CD4-positive, CD25-positive, alpha-beta regulatory T cell (primary cell): Measurements from ENCODE around the gene ABCB4. TPM values are rescaled to one million over a fixed set of nuclear protein-coding genes. Genes with fewer than 3 reads are reported as not detected.

Experiments
- ATAC-seq, 2 donors: fragments of 150-1000 bp; cut with Tn5 transposase; one replicate each; pipeline ENCODE4 v1.10.0; 2021; ENCODE audit warnings: low read depth in 2 of 2, moderate number of reproducible peaks in 2 of 2, moderate library complexity in 1 of 2
- DNase-seq, 3 donors: peaks; one replicate each; pipeline versions ENCODE4 v3.0.0 to v3.0.0-alpha.2; 2012 to 2022; ENCODE audit warnings: mixed read lengths in 1 of 3
- H3K27ac ChIP-seq: one replicate; pipeline ENCODE4 v1.7.0; 2013; ENCODE audit warnings: mild to moderate bottlenecking, low read length; ENCODE audit not compliant: insufficient read depth, poor library complexity, severe bottlenecking
- H3K27me3 ChIP-seq: one replicate; pipeline ENCODE4 v1.7.0; 2013; ENCODE audit warnings: low read length; ENCODE audit not compliant: control insufficient read depth, insufficient read depth
- H3K36me3 ChIP-seq: one replicate; pipeline ENCODE4 v1.7.0; 2013; ENCODE audit warnings: mild to moderate bottlenecking, low read length, moderate library complexity; ENCODE audit not compliant: control insufficient read depth, insufficient read depth
- H3K4me1 ChIP-seq: 2 replicates; pipeline ENCODE4 v1.7.0; 2013; ENCODE audit warnings: mild to moderate bottlenecking, low read length; ENCODE audit not compliant: insufficient read depth, control insufficient read depth, poor library complexity, severe bottlenecking
- H3K4me3 ChIP-seq: one replicate; pipeline ENCODE4 v1.7.0; 2013; ENCODE audit warnings: low read depth, mild to moderate bottlenecking, low read length, moderate library complexity
- H3K9me3 ChIP-seq, 2 experiments: 1 replicate in 1 of 2; 2 replicates in 1 of 2; pipeline ENCODE4 v1.7.0; 2013; ENCODE audit warnings: low read length in 2 of 2, mild to moderate bottlenecking in 1 of 2, moderate library complexity in 1 of 2; ENCODE audit not compliant: control insufficient read depth in 2 of 2
- H3K27ac Mint-ChIP-seq, 3 donors: one replicate each; pipeline ENCODE4 v1.8.0; 2020 to 2022; ENCODE audit warnings: mild to moderate bottlenecking in 3 of 3, mixed read lengths in 3 of 3, moderate library complexity in 2 of 3
- H3K27me3 Mint-ChIP-seq: one replicate; pipeline ENCODE4 v1.8.0; 2022; ENCODE audit warnings: mild to moderate bottlenecking, mixed read lengths
- H3K36me3 Mint-ChIP-seq: one replicate; pipeline ENCODE4 v1.8.0; 2020; ENCODE audit warnings: mixed read lengths
- H3K4me1 Mint-ChIP-seq, 4 donors: one replicate each; pipeline ENCODE4 v1.8.0; 2020 to 2022; ENCODE audit warnings: mixed read lengths in 4 of 4, mild to moderate bottlenecking in 1 of 4
- H3K4me3 Mint-ChIP-seq, 4 donors: one replicate each; pipeline ENCODE4 v1.8.0; 2020 to 2022; ENCODE audit warnings: mild to moderate bottlenecking in 4 of 4, mixed read lengths in 4 of 4, moderate library complexity in 3 of 4
- H3K9me3 Mint-ChIP-seq, 7 donors: one replicate each; pipeline ENCODE4 v1.8.0; 2020 to 2022; ENCODE audit warnings: mixed read lengths in 7 of 7, mild to moderate bottlenecking in 3 of 7, moderate library complexity in 2 of 7
- polyA plus RNA-seq, 4 donors: library from polyadenylated mRNA; unstranded; fragments of 300-500 nt; fragmentation: Illumina TruSeq; gene quantifications; one replicate each; pipeline ENCODE4 v1.2.3, GENCODE V29; 2021
- total RNA-seq: library from RNA; stranded (reverse); gene quantifications from one replicate; pipeline ENCODE4 v1.2.3, GENCODE V29; 2022

Gene ABCB4
- total RNA-seq: not detected
- polyA plus RNA-seq: not detected

GRCh38 chr7:87475359-87476178, at the start of gene ABCB4:
TSS of gene ABCB4 (minus strand) at chr7:87475680. CDS start at chr7:87475465, 215 bp downstream.
- Mint-ChIP-seq H3K27me3 (peaks cover 38% of the 10 kb centered on the region), H3K27ac (no peak within 1 kb of the TSS), H3K9me3 (peaks cover 0 to 5% (median 0%) of the 10 kb centered on the region in 7 donors), H3K36me3 (no peaks in the 10 kb centered on the region), H3K4me1 (peaks cover 0 to 5% (median 0%) of the 10 kb centered on the region in 4 donors), H3K4me3 (peak within 1 kb of the TSS in 2 of 4 donors; percentile 13 to 22)
- no peak for ATAC-seq
- Histone ChIP-seq H3K4me3 (no peak within 1 kb of the TSS), H3K36me3 (no peaks in the 10 kb centered on the region), H3K27ac (no peak within 1 kb of the TSS), H3K4me1 (no peaks in the 10 kb centered on the region), H3K9me3 (no peaks in the 10 kb centered on the region), H3K27me3 (peaks cover 23% of the 10 kb centered on the region)
- DNase-seq: no peak

GRCh38 chr7:87518735-87519134, 43.3 kb upstream of the ABCB4 start:
- no peak overlapping the region for H3K4me3 ChIP-seq
- DNase-seq (no peak), ATAC-seq (no peak)
- peaks cover 0 to 1% (median 0%) of the 10 kb centered on the region in 7 donors for H3K9me3 Mint-ChIP-seq
- no peaks in the 10 kb centered on the region for H3K9me3 ChIP-seq
- H3K4me3 Mint-ChIP-seq: no peak overlapping the region
- no peaks in the 10 kb centered on the region for H3K4me1 Mint-ChIP-seq
- no peak overlapping the region for H3K27ac Mint-ChIP-seq
- no peak overlapping the region for H3K27ac ChIP-seq
- no peaks in the 10 kb centered on the region for H3K4me1 ChIP-seq
- H3K27me3 Mint-ChIP-seq: no peaks in the 10 kb centered on the region
- H3K36me3 ChIP-seq: no peaks in the 10 kb centered on the region
- H3K36me3 Mint-ChIP-seq: no peaks in the 10 kb centered on the region
- H3K27me3 ChIP-seq: no peaks in the 10 kb centered on the region

- no peak for ATAC-seq
- Histone ChIP-seq H3K27me3 (no peaks in the 10 kb centered on the region), H3K4me1 (no peaks in the 10 kb centered on the region), H3K36me3 (no peaks in the 10 kb centered on the region), H3K27ac (no peak overlapping the region), H3K9me3 (no peaks in the 10 kb centered on the region), H3K4me3 (no peak overlapping the region)
- no peak for DNase-seq
- Mint-ChIP-seq H3K27me3 (no peaks in the 10 kb centered on the region), H3K9me3 (peaks cover 0 to 1% (median 0%) of the 10 kb centered on the region in 7 donors), H3K36me3 (no peaks in the 10 kb centered on the region), H3K4me1 (no peaks in the 10 kb centered on the region), H3K27ac (no peak overlapping the region), H3K4me3 (no peak overlapping the region)
Observed at GRCh38 chr7:87517891-87518290, 42.4 kb upstream of the ABCB4 start.

DNA sequence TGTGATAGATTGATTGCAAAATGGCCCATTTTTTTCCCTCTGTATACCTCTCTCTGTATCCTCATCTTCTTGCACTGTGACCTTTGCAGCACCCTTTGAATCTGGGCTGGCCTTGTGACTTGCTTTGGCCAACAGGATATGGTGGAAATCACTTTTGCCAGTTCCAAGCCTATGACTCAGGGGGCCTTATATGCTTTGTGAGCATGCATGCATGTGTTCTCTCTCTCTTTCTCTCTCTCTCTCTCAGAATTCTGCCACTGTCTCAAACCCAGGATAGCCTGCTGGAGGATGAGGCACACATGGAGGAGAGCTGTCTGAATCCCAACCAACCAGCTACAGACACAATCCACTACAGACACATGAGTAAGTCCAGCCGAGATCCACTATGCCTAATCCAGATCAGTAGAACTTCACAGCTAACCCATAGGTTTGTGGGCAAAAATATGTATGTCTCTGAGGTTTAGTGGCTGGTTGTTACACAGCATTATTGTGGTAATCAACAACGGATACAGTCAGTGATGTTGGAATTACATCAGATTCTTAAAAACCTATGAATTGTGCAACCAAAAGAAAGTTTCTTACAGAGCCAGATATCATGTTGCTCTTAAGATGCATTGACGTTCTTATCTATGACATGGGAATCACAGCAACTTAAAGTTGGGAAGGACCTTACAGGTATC, 41.8 kb upstream of the ABCB4 start:
- no peak overlapping the region for H3K4me3 ChIP-seq
- Mint-ChIP-seq H3K9me3 (peaks cover 0 to 1% (median 0%) of the 10 kb centered on the region in 7 donors), H3K27ac (no peak overlapping the region), H3K4me1 (no peaks in the 10 kb centered on the region), H3K27me3 (no peaks in the 10 kb centered on the region), H3K4me3 (no peak overlapping the region), H3K36me3 (no peaks in the 10 kb centered on the region)
- no peaks in the 10 kb centered on the region for H3K4me1 ChIP-seq
- no peaks in the 10 kb centered on the region for H3K9me3 ChIP-seq
- DNase-seq (no peak), ATAC-seq (no peak)
- no peak overlapping the region for H3K27ac ChIP-seq
- H3K36me3 ChIP-seq: no peaks in the 10 kb centered on the region
- no peaks in the 10 kb centered on the region for H3K27me3 ChIP-seq

DNA sequence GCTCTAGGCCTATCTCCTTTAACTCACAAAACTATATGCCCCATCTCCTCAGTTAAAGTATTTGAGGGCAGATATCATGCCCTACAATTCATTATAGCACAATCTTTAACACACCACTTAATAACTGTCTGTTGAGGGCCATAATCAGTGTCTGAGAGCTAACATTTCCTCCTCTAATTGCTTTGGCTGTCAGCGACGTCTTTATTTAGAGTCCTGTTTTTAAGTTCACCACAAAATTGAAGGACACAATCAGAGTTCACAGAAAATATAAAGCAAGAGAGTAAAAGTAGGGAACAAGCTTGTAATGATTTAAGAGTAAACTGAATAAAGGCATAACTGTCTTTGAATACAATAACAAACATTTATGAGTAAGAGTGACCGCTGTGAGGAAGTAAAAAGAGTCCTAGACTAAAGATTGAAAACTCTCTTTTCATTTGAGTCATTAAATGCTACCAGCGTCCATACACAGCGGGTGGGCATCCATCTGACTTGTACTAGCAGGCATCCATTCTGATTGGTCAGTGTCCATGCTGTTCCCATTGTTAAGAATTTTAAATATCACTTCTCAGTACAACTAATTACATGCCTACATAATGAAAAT, 38.4 kb upstream of the ABCB4 start:
- Histone ChIP-seq H3K27me3 (no peaks in the 10 kb centered on the region), H3K9me3 (no peaks in the 10 kb centered on the region), H3K36me3 (no peaks in the 10 kb centered on the region), H3K4me3 (no peak overlapping the region), H3K4me1 (no peaks in the 10 kb centered on the region), H3K27ac (no peak overlapping the region)
- Mint-ChIP-seq H3K4me1 (no peaks in the 10 kb centered on the region), H3K9me3 (peaks cover 0 to 1% (median 0%) of the 10 kb centered on the region in 7 donors), H3K4me3 (no peak overlapping the region), H3K27me3 (no peaks in the 10 kb centered on the region), H3K27ac (no peak overlapping the region), H3K36me3 (no peaks in the 10 kb centered on the region)
- DNase-seq (no peak), ATAC-seq (no peak)

DNA sequence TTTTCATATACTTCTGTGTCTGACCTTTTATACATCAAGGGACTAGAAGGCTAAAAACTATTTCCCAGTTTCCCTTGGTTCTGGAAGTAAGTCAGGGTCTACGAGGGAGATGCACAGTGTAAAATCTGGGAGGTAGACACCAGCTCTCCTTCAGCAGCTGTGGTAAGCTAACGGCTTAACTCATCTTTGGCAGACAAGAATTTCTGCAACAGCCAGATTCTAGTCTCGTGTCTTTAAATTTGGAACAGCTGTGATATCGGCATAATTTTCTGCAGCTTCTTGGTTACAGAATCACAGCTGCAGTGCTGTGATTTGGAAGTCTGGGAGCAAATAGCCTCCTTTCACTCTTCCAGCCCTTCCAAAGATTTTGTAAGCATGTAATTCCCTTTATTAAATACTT, 37.4 kb upstream of the ABCB4 start:
- Histone ChIP-seq H3K4me1 (no peaks in the 10 kb centered on the region), H3K27ac (no peak overlapping the region), H3K4me3 (no peak overlapping the region), H3K36me3 (no peaks in the 10 kb centered on the region), H3K9me3 (no peaks in the 10 kb centered on the region), H3K27me3 (no peaks in the 10 kb centered on the region)
- Mint-ChIP-seq H3K36me3 (no peaks in the 10 kb centered on the region), H3K4me3 (no peak overlapping the region), H3K27me3 (no peaks in the 10 kb centered on the region), H3K9me3 (peaks cover 0 to 1% (median 0%) of the 10 kb centered on the region in 7 donors), H3K4me1 (no peaks in the 10 kb centered on the region), H3K27ac (no peak overlapping the region)
- DNase-seq: no peak
- ATAC-seq: no peak

DNA sequence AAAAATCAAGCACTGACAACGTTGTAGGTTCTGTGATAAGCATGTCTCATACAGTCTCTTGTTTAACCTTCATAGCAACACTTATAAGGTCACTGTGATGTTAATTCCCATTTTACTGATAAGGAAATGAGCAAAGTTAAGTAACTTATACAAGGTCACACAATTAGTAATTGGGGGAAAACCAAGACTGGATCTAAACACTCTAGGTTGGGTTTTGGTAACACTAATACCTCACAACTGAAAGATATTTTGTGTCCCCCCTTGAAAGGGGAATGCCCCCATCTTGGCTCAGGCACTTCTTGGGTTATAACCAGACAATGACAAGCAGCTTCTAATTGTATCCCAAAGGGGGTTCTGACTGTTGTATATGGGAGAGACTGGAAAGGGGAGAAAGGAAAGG, 36.0 kb upstream of the ABCB4 start:
- Mint-ChIP-seq H3K27ac (no peak overlapping the region), H3K4me1 (no peaks in the 10 kb centered on the region), H3K27me3 (peaks cover 5% of the 10 kb centered on the region), H3K4me3 (no peak overlapping the region), H3K9me3 (peaks cover 0 to 1% (median 0%) of the 10 kb centered on the region in 7 donors), H3K36me3 (no peaks in the 10 kb centered on the region)
- DNase-seq: no peak
- no peak for ATAC-seq
- Histone ChIP-seq H3K4me1 (no peaks in the 10 kb centered on the region), H3K27me3 (no peaks in the 10 kb centered on the region), H3K9me3 (no peaks in the 10 kb centered on the region), H3K4me3 (no peak overlapping the region), H3K36me3 (no peaks in the 10 kb centered on the region), H3K27ac (no peak overlapping the region)
